ENCODE results near the gene DLG2. TPM values are rescaled to one million over a fixed set of nuclear protein-coding genes. Genes with fewer than 3 reads are reported as not detected.

The DLG2 gene
- total RNA-seq, 1 experiment from 2014 or later, result 17.5 TPM

DNA sequence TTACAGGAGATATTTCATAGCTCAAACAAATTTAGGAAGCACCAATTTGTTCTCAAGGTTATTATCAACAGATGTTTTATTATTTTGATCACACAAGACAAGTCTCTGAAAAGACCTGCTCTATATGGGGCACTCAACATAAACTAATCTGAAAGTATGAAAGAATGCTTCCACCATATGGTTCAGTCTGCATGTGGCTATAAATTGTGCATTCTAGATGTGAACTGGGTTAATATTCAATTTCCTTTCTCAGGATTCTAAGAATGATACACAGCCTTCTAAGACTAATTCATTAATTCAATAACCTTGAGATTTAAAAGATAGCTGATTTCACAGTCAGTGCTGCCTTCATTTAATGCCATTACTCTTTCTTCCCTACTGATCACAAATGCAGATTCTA, 1489.6 kb downstream of the DLG2 start:
- TF ChIP-seq TCF7 (CRISPR knock-in tag; IDR thresholded peaks at IDR 0.05; ENCODE audit: low read depth), result no peak
- TF ChIP-seq NFATC4 (CRISPR knock-in tag; IDR thresholded peaks at IDR 0.05), result no peak
- Mint-ChIP-seq H3K9me3 (no peaks in the 10 kb centered on the region), H3K27me3 (ENCODE audit: low read depth) (no peaks in the 10 kb centered on the region)

DNA sequence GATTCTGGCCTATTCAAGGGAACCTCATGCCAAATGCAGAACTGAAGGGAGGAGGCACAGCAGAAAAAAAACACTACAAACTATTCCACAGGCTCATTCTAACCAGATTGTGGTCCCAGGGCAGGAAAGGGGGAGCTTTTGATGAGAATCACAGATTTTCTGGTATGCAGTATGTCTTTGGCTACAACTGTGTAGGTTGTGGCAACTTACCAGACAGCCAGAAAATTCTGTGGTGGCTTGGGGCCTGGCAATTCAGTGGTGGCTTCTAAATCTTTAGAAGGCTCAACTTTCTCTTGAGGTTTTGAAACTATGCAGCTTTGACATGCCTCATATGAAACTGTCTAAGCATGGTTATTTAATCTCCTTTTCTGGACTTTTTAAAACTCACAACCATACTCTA, 1490.2 kb downstream of the DLG2 start:
- Mint-ChIP-seq H3K27ac (no peak overlapping the region), H3K4me3 (no peak overlapping the region), H3K36me3 (no peaks in the 10 kb centered on the region), H3K4me1 (peaks cover 19% of the 10 kb centered on the region), H3K9me3 (no peaks in the 10 kb centered on the region), H3K27me3 (ENCODE audit: low read depth) (no peaks in the 10 kb centered on the region)
- TF ChIP-seq ETV6 (CRISPR knock-in tag; IDR thresholded peaks at IDR 0.05) (no peak), FOXJ3 (CRISPR knock-in tag; IDR thresholded peaks at IDR 0.05; ENCODE audit: borderline replicate concordance) (no peak), ZNF121 (CRISPR knock-in tag; IDR thresholded peaks at IDR 0.05) (no peak), ZNF416 (CRISPR knock-in tag; IDR thresholded peaks at IDR 0.05) (no peak), ZNF219 (CRISPR knock-in tag; IDR thresholded peaks at IDR 0.05; ENCODE audit: borderline replicate concordance) (no peak), TP53 (CRISPR knock-in tag; IDR thresholded peaks at IDR 0.05) (no peak), ZNF396 (CRISPR knock-in tag; IDR thresholded peaks at IDR 0.05; ENCODE audit: borderline replicate concordance) (no peak), JAZF1 (CRISPR knock-in tag; IDR thresholded peaks at IDR 0.05) (no peak), RORB (CRISPR knock-in tag; IDR thresholded peaks at IDR 0.05) (no peak), ELF4 (CRISPR knock-in tag; IDR thresholded peaks at IDR 0.05; ENCODE audit: low read depth) (no peak)
- TF ChIP-seq, protein P1, sequence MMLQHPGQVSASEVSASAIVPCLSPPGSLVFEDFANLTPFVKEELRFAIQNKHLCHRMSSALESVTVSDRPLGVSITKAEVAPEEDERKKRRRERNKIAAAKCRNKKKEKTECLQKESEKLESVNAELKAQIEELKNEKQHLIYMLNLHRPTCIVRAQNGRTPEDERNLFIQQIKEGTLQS (CRISPR knock-in tag; conservative IDR thresholded peaks at IDR 0.05), result no peak
- TF ChIP-seq, protein P2, sequence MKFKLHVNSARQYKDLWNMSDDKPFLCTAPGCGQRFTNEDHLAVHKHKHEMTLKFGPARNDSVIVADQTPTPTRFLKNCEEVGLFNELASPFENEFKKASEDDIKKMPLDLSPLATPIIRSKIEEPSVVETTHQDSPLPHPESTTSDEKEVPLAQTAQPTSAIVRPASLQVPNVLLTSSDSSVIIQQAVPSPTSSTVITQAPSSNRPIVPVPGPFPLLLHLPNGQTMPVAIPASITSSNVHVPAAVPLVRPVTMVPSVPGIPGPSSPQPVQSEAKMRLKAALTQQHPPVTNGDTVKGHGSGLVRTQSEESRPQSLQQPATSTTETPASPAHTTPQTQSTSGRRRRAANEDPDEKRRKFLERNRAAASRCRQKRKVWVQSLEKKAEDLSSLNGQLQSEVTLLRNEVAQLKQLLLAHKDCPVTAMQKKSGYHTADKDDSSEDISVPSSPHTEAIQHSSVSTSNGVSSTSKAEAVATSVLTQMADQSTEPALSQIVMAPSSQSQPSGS (CRISPR knock-in tag; IDR thresholded peaks at IDR 0.05; ENCODE audit: borderline replicate concordance, low read depth), result no peak
- TF ChIP-seq, protein P3, sequence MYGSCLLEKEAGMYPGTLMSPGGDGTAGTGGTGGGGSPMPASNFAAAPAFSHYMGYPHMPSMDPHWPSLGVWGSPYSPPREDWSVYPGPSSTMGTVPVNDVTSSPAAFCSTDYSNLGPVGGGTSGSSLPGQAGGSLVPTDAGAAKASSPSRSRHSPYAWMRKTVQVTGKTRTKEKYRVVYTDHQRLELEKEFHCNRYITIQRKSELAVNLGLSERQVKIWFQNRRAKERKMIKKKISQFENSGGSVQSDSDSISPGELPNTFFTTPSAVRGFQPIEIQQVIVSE (CRISPR knock-in tag; IDR thresholded peaks at IDR 0.05; ENCODE audit: borderline replicate concordance), result no peak
- TF ChIP-seq, protein P4, sequence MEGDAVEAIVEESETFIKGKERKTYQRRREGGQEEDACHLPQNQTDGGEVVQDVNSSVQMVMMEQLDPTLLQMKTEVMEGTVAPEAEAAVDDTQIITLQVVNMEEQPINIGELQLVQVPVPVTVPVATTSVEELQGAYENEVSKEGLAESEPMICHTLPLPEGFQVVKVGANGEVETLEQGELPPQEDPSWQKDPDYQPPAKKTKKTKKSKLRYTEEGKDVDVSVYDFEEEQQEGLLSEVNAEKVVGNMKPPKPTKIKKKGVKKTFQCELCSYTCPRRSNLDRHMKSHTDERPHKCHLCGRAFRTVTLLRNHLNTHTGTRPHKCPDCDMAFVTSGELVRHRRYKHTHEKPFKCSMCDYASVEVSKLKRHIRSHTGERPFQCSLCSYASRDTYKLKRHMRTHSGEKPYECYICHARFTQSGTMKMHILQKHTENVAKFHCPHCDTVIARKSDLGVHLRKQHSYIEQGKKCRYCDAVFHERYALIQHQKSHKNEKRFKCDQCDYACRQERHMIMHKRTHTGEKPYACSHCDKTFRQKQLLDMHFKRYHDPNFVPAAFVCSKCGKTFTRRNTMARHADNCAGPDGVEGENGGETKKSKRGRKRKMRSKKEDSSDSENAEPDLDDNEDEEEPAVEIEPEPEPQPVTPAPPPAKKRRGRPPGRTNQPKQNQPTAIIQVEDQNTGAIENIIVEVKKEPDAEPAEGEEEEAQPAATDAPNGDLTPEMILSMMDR (IDR thresholded peaks at IDR 0.05), result no peak
- TF ChIP-seq, protein P5, sequence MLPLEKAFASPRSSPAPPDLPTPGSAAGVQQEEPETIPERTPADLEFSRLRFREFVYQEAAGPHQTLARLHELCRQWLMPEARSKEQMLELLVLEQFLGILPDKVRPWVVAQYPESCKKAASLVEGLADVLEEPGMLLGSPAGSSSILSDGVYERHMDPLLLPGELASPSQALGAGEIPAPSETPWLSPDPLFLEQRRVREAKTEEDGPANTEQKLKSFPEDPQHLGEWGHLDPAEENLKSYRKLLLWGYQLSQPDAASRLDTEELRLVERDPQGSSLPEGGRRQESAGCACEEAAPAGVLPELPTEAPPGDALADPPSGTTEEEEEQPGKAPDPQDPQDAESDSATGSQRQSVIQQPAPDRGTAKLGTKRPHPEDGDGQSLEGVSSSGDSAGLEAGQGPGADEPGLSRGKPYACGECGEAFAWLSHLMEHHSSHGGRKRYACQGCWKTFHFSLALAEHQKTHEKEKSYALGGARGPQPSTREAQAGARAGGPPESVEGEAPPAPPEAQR (CRISPR knock-in tag; IDR thresholded peaks at IDR 0.05), result no peak
- TF ChIP-seq, protein P6, sequence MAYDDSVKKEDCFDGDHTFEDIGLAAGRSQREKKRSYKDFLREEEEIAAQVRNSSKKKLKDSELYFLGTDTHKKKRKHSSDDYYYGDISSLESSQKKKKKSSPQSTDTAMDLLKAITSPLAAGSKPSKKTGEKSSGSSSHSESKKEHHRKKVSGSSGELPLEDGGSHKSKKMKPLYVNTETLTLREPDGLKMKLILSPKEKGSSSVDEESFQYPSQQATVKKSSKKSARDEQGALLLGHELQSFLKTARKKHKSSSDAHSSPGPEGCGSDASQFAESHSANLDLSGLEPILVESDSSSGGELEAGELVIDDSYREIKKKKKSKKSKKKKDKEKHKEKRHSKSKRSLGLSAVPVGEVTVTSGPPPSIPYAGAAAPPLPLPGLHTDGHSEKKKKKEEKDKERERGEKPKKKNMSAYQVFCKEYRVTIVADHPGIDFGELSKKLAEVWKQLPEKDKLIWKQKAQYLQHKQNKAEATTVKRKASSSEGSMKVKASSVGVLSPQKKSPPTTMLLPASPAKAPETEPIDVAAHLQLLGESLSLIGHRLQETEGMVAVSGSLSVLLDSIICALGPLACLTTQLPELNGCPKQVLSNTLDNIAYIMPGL (CRISPR knock-in tag; IDR thresholded peaks at IDR 0.05), result no peak
- TF ChIP-seq, protein P7, sequence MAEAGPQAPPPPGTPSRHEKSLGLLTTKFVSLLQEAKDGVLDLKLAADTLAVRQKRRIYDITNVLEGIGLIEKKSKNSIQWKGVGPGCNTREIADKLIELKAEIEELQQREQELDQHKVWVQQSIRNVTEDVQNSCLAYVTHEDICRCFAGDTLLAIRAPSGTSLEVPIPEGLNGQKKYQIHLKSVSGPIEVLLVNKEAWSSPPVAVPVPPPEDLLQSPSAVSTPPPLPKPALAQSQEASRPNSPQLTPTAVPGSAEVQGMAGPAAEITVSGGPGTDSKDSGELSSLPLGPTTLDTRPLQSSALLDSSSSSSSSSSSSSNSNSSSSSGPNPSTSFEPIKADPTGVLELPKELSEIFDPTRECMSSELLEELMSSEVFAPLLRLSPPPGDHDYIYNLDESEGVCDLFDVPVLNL (CRISPR knock-in tag; IDR thresholded peaks at IDR 0.05; ENCODE audit: borderline replicate concordance, low read depth), result no peak
- TF ChIP-seq, protein P8, sequence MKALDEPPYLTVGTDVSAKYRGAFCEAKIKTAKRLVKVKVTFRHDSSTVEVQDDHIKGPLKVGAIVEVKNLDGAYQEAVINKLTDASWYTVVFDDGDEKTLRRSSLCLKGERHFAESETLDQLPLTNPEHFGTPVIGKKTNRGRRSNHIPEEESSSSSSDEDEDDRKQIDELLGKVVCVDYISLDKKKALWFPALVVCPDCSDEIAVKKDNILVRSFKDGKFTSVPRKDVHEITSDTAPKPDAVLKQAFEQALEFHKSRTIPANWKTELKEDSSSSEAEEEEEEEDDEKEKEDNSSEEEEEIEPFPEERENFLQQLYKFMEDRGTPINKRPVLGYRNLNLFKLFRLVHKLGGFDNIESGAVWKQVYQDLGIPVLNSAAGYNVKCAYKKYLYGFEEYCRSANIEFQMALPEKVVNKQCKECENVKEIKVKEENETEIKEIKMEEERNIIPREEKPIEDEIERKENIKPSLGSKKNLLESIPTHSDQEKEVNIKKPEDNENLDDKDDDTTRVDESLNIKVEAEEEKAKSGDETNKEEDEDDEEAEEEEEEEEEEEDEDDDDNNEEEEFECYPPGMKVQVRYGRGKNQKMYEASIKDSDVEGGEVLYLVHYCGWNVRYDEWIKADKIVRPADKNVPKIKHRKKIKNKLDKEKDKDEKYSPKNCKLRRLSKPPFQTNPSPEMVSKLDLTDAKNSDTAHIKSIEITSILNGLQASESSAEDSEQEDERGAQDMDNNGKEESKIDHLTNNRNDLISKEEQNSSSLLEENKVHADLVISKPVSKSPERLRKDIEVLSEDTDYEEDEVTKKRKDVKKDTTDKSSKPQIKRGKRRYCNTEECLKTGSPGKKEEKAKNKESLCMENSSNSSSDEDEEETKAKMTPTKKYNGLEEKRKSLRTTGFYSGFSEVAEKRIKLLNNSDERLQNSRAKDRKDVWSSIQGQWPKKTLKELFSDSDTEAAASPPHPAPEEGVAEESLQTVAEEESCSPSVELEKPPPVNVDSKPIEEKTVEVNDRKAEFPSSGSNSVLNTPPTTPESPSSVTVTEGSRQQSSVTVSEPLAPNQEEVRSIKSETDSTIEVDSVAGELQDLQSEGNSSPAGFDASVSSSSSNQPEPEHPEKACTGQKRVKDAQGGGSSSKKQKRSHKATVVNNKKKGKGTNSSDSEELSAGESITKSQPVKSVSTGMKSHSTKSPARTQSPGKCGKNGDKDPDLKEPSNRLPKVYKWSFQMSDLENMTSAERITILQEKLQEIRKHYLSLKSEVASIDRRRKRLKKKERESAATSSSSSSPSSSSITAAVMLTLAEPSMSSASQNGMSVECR (CRISPR knock-in tag; IDR thresholded peaks at IDR 0.05; ENCODE audit: borderline replicate concordance), result no peak
- ATAC-seq, result no peak
- POLR2A ChIA-PET, result interaction anchor here (0.8 kb wide), 1 partner anchor 41 kb away, joined by 3 read pairs; no protein-coding TSS in a partner anchor
- DNase-seq (ENCODE audit: low spot score), result no peak
- CTCF ChIA-PET, result no interaction called here

More for the DNA sequence above, 1489.6 kb downstream of the DLG2 start:
- Mint-ChIP-seq H3K36me3 (no peaks in the 10 kb centered on the region), H3K4me1 (peaks cover 23% of the 10 kb centered on the region), H3K4me3 (no peak overlapping the region), H3K27ac (no peak overlapping the region)
- ATAC-seq (no peak), DNase-seq (ENCODE audit: low spot score) (no peak)
- ChIA-PET POLR2A (no interaction called here), CTCF (interaction anchor here (0.6 kb wide), 1 partner anchor 9 kb away, joined by 3 read pairs; no protein-coding TSS in a partner anchor)

All from WTC11 (cell line).